NCI-H128 (cell line): Measurements from ENCODE around the gene PTAR1.
A peak's percentile ranks its signal among the peaks of the same experiment; 100 is the strongest.

ENCODE experiments used
- DNase-seq: peaks from one replicate; lab custom pipeline; 2025; ENCODE audit not compliant: unreplicated experiment; lab: John Stamatoyannopoulos, UW

The PTAR1 gene

DNA sequence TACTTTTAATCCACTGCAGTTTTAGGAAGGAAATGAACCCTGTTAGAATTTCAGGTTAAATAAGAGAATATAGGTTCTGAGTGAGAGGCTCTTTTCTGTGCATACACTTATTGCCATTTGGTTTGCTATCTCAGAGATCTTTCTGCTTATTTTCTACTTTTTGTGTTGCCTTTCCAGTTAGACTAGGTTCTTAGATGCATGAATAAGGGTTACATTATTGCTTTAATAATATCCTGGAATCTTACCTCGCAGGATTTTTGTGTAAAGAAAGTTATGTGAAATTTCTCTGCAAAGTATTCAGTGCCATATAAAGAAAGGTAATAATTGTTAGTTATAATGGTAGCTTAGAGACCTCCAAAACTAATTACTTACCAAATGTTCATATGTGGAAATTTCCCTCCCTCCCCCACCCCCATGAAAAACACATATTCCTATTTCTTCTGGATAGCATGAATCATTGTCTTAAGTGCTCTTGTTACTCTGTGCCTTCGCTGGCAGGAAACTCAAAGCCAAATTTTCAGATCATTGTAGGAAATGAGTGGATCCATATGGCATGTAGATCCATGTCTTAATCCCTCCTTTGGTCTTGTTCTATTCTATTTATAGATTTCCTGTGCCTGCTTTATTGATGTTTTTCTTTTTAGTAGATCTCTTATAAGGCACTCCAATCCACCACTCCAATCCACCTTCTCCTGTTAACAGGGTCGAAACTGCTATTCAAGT lies 84.9 kb downstream of the PTAR1 start:
- no peak for DNase-seq

GRCh38 chr9:69674112-69674685 lies 85.6 kb downstream of the PTAR1 start:
- DNase-seq: peak; percentile 26

DNA sequence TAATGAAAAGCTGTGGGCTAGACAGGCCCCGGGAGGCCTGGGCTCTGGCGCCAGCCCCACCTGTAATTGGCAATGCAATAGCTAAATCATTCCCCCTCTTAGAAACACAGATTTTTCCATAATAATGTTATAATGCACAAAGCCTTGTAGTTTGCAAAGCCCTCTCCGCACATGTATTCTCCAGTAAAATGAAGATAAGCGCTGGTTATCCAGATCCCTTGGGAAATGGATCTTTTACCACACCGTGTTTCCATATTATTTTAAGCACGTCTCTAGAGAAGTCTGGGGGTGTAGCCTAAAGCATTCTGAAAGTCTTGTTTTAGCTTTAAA lies 86.5 kb downstream of the PTAR1 start:
- no peak for DNase-seq

GRCh38 chr9:69672596-69673310 lies 87.1 kb downstream of the PTAR1 start:
- DNase-seq: peak; percentile 92

GRCh38 chr9:69671879-69672595 lies 87.8 kb downstream of the PTAR1 start, which contains the start of gene APBA1:
Gene APBA1, minus strand, starts transcription at chr9:69672371.
- DNase-seq: peak; percentile 56

DNA sequence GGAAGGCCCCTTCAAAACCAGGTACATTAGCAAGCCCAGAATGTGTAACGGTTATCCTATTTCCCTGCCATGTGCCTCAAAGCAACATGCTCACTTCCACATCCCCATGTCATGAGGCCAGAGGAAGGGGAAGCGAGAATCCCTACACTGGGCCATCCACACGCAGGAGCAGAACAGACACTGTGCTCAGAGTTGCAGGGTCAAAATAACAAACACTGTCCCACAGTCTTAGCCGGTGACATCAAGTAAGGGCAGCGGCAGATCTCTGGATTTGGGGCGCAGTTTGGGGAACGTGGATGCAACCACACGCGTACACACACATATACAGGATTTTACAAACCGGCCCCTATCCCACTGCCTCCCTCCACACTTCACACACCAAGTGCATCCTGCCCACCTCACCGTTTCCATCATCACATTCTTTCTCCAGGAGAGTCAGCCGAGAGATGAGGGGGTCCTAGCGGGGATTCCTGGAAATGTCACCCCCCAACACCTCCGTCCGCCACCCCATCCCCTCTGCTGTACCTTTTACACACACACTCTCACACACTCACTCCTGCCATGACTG lies 88.4 kb downstream of the PTAR1 start:
- DNase-seq: no peak

DNA sequence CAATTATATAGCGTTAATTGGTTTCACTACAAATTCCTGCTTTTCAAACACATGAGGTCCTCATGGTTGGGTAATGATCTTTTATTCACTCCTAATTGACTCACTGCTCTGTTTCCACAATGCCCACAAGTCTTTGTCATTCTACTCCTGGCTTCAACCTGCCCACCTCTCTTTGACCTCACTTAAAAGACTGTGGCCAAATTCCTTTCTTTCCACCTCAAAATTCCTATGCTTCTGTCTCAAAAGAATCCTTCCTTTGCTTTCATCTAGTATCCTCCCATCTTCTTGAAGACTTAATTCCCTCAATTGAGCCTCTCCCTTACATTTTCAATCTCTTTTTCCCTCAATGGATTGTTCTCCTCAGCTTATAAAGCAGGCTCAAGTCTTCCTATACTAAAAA lies 92.5 kb downstream of the PTAR1 start:
- no peak for DNase-seq

- no peak for DNase-seq
Observed at GRCh38 chr9:69660304-69660703, 99.5 kb downstream of the PTAR1 start.
